Upper lobe of left lung (tissue), 4 donors: ENCODE results near the gene VTCN1.

ENCODE experiments used
- CTCF ChIP-seq, 6 experiments: fragments of 450-650 bp in 4 of 6; fragments of 200-600 bp in 2 of 6; sonication (generic) in 2 of 6; IDR thresholded peaks; one replicate each; pipeline ENCODE4 v1.5.1; 2016 to 2019; ENCODE audit warnings: antibody characterized with exemption in 6 of 6
- EP300 ChIP-seq, 4 donors: sonication (generic); formaldehyde crosslinking; IDR thresholded peaks; one replicate each; pipeline ENCODE4 v1.5.1; 2017; ENCODE audit warnings: antibody characterized with exemption in 4 of 4, control low read depth in 2 of 4
- POLR2A ChIP-seq, 4 donors: fragments of 450-650 bp; IDR thresholded peaks; one replicate each; pipeline ENCODE4 v1.5.1; 2016 to 2017; ENCODE audit warnings: antibody characterized with exemption in 4 of 4, mild to moderate bottlenecking in 2 of 4
- POLR2AphosphoS5 ChIP-seq, 2 donors: sonication (generic); formaldehyde crosslinking; IDR thresholded peaks; one replicate each; pipeline ENCODE4 v1.5.1; 2017; ENCODE audit warnings: antibody characterized with exemption in 2 of 2

- TF ChIP-seq CTCF (IDR thresholded peaks at IDR 0.05) = no peak
- no peak for TF ChIP-seq EP300 (IDR thresholded peaks at IDR 0.05)
- TF ChIP-seq POLR2A (IDR thresholded peaks at IDR 0.05) = no peak
- no peak for TF ChIP-seq POLR2AphosphoS5 (IDR thresholded peaks at IDR 0.05)
These were observed 86.1 kb downstream of the VTCN1 start for GRCh38 chr1:117124661-117125060.
